H1 (cell line): Measurements from ENCODE around the gene TRIM46. TPM values are rescaled to one million over a fixed set of nuclear protein-coding genes. Genes with fewer than 3 reads are reported as not detected.

Experiments used
- CTCF ChIA-PET: fragments of 300-600 bp; sonication (Branson Sonifier 250); formaldehyde crosslinking; loops from one replicate; lab custom pipeline; 2021; ENCODE audit not compliant: partially characterized antibody; lab: Charles Lee
- POLR2A ChIA-PET: fragments of 300-600 bp; sonication (Branson Sonifier 250); formaldehyde crosslinking; loops from one replicate; lab custom pipeline; 2021; ENCODE audit warnings: inconsistent platforms; ENCODE audit not compliant: partially characterized antibody; lab: Charles Lee
- DNase-seq, 2 experiments: peaks; one replicate each; pipeline versions ENCODE4 v3.0.0 to v3.0.0-alpha.2; 2010 to 2022; ENCODE audit warnings: low spot score in 2 of 2, low read depth in 1 of 2, mixed read lengths in 1 of 2
- FAIRE-seq: peaks from 2 replicates; lab custom pipeline; 2011; peaks lifted over from hg19 to GRCh38; lab: Jason Lieb, UNC
- H2AFZ ChIP-seq: 2 replicates; pipeline ENCODE4 v1.8.1; 2012; ENCODE audit warnings: low read length, inconsistent platforms
- H2AK5ac ChIP-seq: 2 replicates; pipeline ENCODE4 v1.6.1; 2013; ENCODE audit warnings: low read depth, low read length
- H2BK120ac ChIP-seq: replicated peaks from 2 replicates; pipeline ENCODE3; 2013; ENCODE audit warnings: low read depth, low read length, inconsistent platforms
- H2BK12ac ChIP-seq: 2 replicates; pipeline ENCODE4 v1.6.1; 2013; ENCODE audit warnings: low read depth, low read length
- H2BK15ac ChIP-seq: 2 replicates; pipeline ENCODE4 v1.6.1; 2013; ENCODE audit warnings: low read length
- H2BK20ac ChIP-seq: 2 replicates; pipeline ENCODE4 v1.6.1; 2013; ENCODE audit warnings: low read length
- H2BK5ac ChIP-seq: 2 replicates; pipeline ENCODE4 v1.6.1; 2013; ENCODE audit warnings: low read depth, low read length
- H3K14ac ChIP-seq: 2 replicates; pipeline ENCODE4 v1.6.1; 2013; ENCODE audit warnings: inconsistent platforms; ENCODE audit not compliant: insufficient read length
- H3K18ac ChIP-seq: 2 replicates; pipeline ENCODE4 v1.6.1; 2013; ENCODE audit warnings: low read length; ENCODE audit errors: extremely low read depth
- H3K23ac ChIP-seq: 2 replicates; pipeline ENCODE4 v1.6.1; 2013; ENCODE audit warnings: inconsistent platforms; ENCODE audit not compliant: insufficient read length
- H3K23me2 ChIP-seq: 2 replicates; pipeline ENCODE4 v1.6.1; 2013; ENCODE audit warnings: low read depth, low read length
- H3K27ac ChIP-seq: 2 replicates; pipeline ENCODE4 v1.6.1; 2011; ENCODE audit warnings: low read depth, low read length, inconsistent platforms
- H3K27me3 ChIP-seq, 4 experiments: replicated peaks in 1 of 4; 1 replicate in 1 of 4; 2 replicates in 3 of 4; pipeline versions ENCODE4 v1.6.1 to v1.8.1; 2011 to 2013; ENCODE audit warnings: low read length in 3 of 4, mild to moderate bottlenecking in 3 of 4, inconsistent platforms in 2 of 4, mixed read lengths in 2 of 4, moderate library complexity in 1 of 4; ENCODE audit not compliant: control insufficient read depth in 3 of 4, insufficient read depth in 3 of 4; ENCODE audit errors: extremely low read depth in 1 of 4
- H3K36me3 ChIP-seq, 4 experiments: 2 replicates each; pipeline versions ENCODE4 v1.6.1 to v1.8.1; 2011 to 2013; ENCODE audit warnings: mild to moderate bottlenecking in 4 of 4, low read length in 3 of 4, moderate library complexity in 2 of 4, control low read depth in 1 of 4, inconsistent platforms in 1 of 4; ENCODE audit not compliant: insufficient read depth in 4 of 4, control insufficient read depth in 2 of 4
- H3K4ac ChIP-seq: replicated peaks from 2 replicates; pipeline ENCODE3; 2013; ENCODE audit warnings: low read length, low read depth, mixed read lengths, inconsistent platforms; ENCODE audit not compliant: insufficient read length
- H3K4me1 ChIP-seq, 4 experiments: replicated peaks in 1 of 4; 1 replicate in 1 of 4; 2 replicates in 3 of 4; pipeline versions ENCODE4 v1.6.1 to v1.8.1; 2011 to 2013; ENCODE audit warnings: low read length in 3 of 4, inconsistent platforms in 2 of 4, mixed read lengths in 1 of 4; ENCODE audit not compliant: insufficient read depth in 4 of 4, control insufficient read depth in 3 of 4
- H3K4me2 ChIP-seq, 2 experiments: 2 replicates each; pipeline versions ENCODE4 v1.6.1 to v1.8.1; 2011 to 2013; ENCODE audit warnings: low read depth in 2 of 2, low read length in 2 of 2, control low read depth in 1 of 2, inconsistent platforms in 1 of 2, mild to moderate bottlenecking in 1 of 2; ENCODE audit not compliant: insufficient read depth in 1 of 2
- H3K4me3 ChIP-seq, 4 experiments: fragments of 200-600, 300-600 bp in 1 of 4; sonication (generic), shearing (Covaris generic), sonication (Bioruptor Twin) in 1 of 4; 2 replicates each; pipeline versions ENCODE4 v1.5.1 to v1.8.1; 2011 to 2016; ENCODE audit warnings: low read length in 4 of 4, low read depth in 3 of 4, control low read depth in 2 of 4, inconsistent platforms in 2 of 4, mild to moderate bottlenecking in 2 of 4, mixed read lengths in 1 of 4, moderate library complexity in 1 of 4; ENCODE audit not compliant: insufficient read depth in 2 of 4; ENCODE audit errors: extremely low read depth in 1 of 4
- H3K56ac ChIP-seq: replicated peaks from 2 replicates; pipeline ENCODE3; 2013; ENCODE audit warnings: low read depth, mild to moderate bottlenecking, mixed read lengths, low read length, inconsistent platforms; ENCODE audit not compliant: insufficient read length
- H3K79me1 ChIP-seq: 2 replicates; pipeline ENCODE4 v1.6.1; 2013; ENCODE audit warnings: low read depth, low read length, control low read depth
- H3K79me2 ChIP-seq, 2 experiments: 2 replicates each; pipeline versions ENCODE4 v1.6.1 to v1.8.1; 2012 to 2013; ENCODE audit warnings: low read length in 2 of 2, mild to moderate bottlenecking in 2 of 2, inconsistent platforms in 1 of 2; ENCODE audit not compliant: insufficient read depth in 2 of 2, control insufficient read depth in 1 of 2
- H3K9ac ChIP-seq, 4 experiments: replicated peaks in 1 of 4; 1 replicate in 1 of 4; 2 replicates in 3 of 4; pipeline versions ENCODE4 v1.6.1 to v1.8.1; 2011 to 2013; ENCODE audit warnings: low read depth in 3 of 4, low read length in 3 of 4, control low read depth in 2 of 4, mild to moderate bottlenecking in 2 of 4, moderate library complexity in 2 of 4, inconsistent platforms in 1 of 4; ENCODE audit errors: extremely low read depth in 1 of 4
- H3K9me3 ChIP-seq, 2 experiments: 2 replicates each; pipeline versions ENCODE4 v1.6.1 to v1.8.1; 2012 to 2013; ENCODE audit warnings: mild to moderate bottlenecking in 2 of 2, moderate library complexity in 2 of 2, control low read depth in 1 of 2, inconsistent platforms in 1 of 2, low read depth in 1 of 2, low read length in 1 of 2, mixed read lengths in 1 of 2; ENCODE audit not compliant: insufficient read depth in 2 of 2
- H4K20me1 ChIP-seq, 2 experiments: replicated peaks in 1 of 2; 2 replicates each; pipeline versions ENCODE3 to v1.8.1; 2011 to 2013; ENCODE audit warnings: inconsistent platforms in 2 of 2, low read length in 2 of 2, mild to moderate bottlenecking in 1 of 2; ENCODE audit not compliant: insufficient read depth in 2 of 2, control insufficient read depth in 1 of 2
- H4K5ac ChIP-seq: 2 replicates; pipeline ENCODE4 v1.6.1; 2013; ENCODE audit warnings: low read length, low read depth, mixed read lengths, inconsistent platforms; ENCODE audit not compliant: insufficient read length
- H4K8ac ChIP-seq: 2 replicates; pipeline ENCODE4 v1.8.0; 2013; ENCODE audit warnings: mild to moderate bottlenecking, moderate library complexity, low read length, inconsistent platforms; ENCODE audit not compliant: insufficient read depth; ENCODE audit errors: extremely low read depth
- H4K91ac ChIP-seq: replicated peaks from 2 replicates; pipeline ENCODE3; 2013; ENCODE audit warnings: low read length, mixed read lengths, inconsistent platforms; ENCODE audit not compliant: insufficient read length
- CHD2 ChIP-seq: IDR thresholded peaks from 2 replicates; pipeline ENCODE4 v1.6.1; 2012; ENCODE audit warnings: low read length, improper control_type of control experiment
- CTCF ChIP-seq, 3 experiments: IDR thresholded peaks; 1 replicate in 2 of 3; 2 replicates in 1 of 3; pipeline versions ENCODE4 v1.5.1 to v1.6.1; 2011; ENCODE audit warnings: low read length in 3 of 3, mild to moderate bottlenecking in 3 of 3, inconsistent platforms in 2 of 3, low read depth in 1 of 3, moderate library complexity in 1 of 3; ENCODE audit not compliant: insufficient read depth in 1 of 3; ENCODE audit errors: control extremely low read depth in 1 of 3
- GABPA ChIP-seq: IDR thresholded peaks from 2 replicates; pipeline ENCODE4 v1.6.1; 2011; ENCODE audit warnings: mild to moderate bottlenecking, low read length, moderate library complexity, borderline replicate concordance; ENCODE audit not compliant: insufficient read depth
- HDAC2 ChIP-seq, 2 experiments: fragments of 300-600 bp in 1 of 2; sonication (generic) in 1 of 2; IDR thresholded peaks; 2 replicates each; pipeline ENCODE4 v1.6.1; 2011 to 2012; ENCODE audit warnings: low read depth in 2 of 2, low read length in 2 of 2, mild to moderate bottlenecking in 2 of 2, moderate library complexity in 2 of 2, borderline replicate concordance in 1 of 2, inconsistent platforms in 1 of 2
- KDM4A ChIP-seq: IDR thresholded peaks from one replicate; pipeline ENCODE4 v1.7.1; 2012; ENCODE audit warnings: low read depth, mild to moderate bottlenecking, moderate library complexity, low read length, inconsistent platforms; ENCODE audit not compliant: severe bottlenecking
- WGBS, 2 experiments: shearing (Covaris generic) in 1 of 2; methylation state at CpG; one replicate each; pipeline versions ENCODE4 v1.1.6 to v1.1.7; 2013 to 2015; ENCODE audit warnings: low lambda C conversion rate in 2 of 2, mixed read lengths in 2 of 2, inconsistent platforms in 1 of 2, low coverage in 1 of 2, missing lambda C conversion rate in 1 of 2; ENCODE audit not compliant: insufficient replicate concordance in 2 of 2, insufficient coverage in 1 of 2, insufficient read length in 1 of 2; ENCODE audit errors: extremely low coverage in 1 of 2, missing lambda C conversion rate in 1 of 2; 5-methylcytosine and 5-hydroxymethylcytosine counted together
- polyA plus RNA-seq, 7 experiments: library from polyadenylated mRNA; depleted of rRNA in 3 of 7; stranded (reverse) in 5 of 7; unstranded in 2 of 7; fragments of >200 nt in 5 of 7; fragments of 200-250 nt in 2 of 7; gene quantifications; 1 replicate in 5 of 7; 2 replicates in 1 of 7; 4 replicates in 1 of 7; pipeline versions ENCODE4 v1.2.1 to v1.2.3, GENCODE V29; 2011 to 2013; ENCODE audit warnings: missing spikeins in 2 of 7, mixed read lengths in 2 of 7
- total RNA-seq: library from RNA; stranded (reverse); fragmentation: NEBNext Ultra II Directional; extraction: Animal tissue kit (Norgen Biotek cat#: 25700); gene quantifications from 2 replicates; pipeline ENCODE4 v1.2.1, GENCODE V29; 2021

The TRIM46 gene
- total and polyA plus RNA-seq, 2 of the 8 experiments (the other 6 are each of a cell fraction or from before 2014, with no cell fraction given), result 15.5 to 21.6 TPM

GRCh38 chr1:155145491-155145890 lies 28.2 kb upstream of the TRIM46 start:
- H3K4me1 ChIP-seq, result no peaks in the 10 kb centered on the region
- no peak overlapping the region for H2AFZ ChIP-seq
- peaks cover 1% of the 10 kb centered on the region; the same call in 1 of the 2 replicates for H3K23me2 ChIP-seq
- no peak overlapping the region for H4K5ac ChIP-seq
- no peak overlapping the region for H4K8ac ChIP-seq
- no peak overlapping the region for H3K4ac ChIP-seq
- no peak overlapping the region for H2BK12ac ChIP-seq
- H2BK5ac ChIP-seq, result no peak overlapping the region
- no peak overlapping the region for H2BK20ac ChIP-seq
- H4K91ac ChIP-seq, result no peak overlapping the region
- no peak overlapping the region for H3K4me2 ChIP-seq
- no peak overlapping the region for H2BK15ac ChIP-seq
- no peaks in the 10 kb centered on the region for H3K36me3 ChIP-seq
- H3K18ac ChIP-seq, result no peak overlapping the region
- H3K79me2 ChIP-seq, result no peaks in the 10 kb centered on the region
- no peak overlapping the region for H3K56ac ChIP-seq
- no peak overlapping the region for H2AK5ac ChIP-seq
- H3K27ac ChIP-seq, result no peak overlapping the region
- H3K23ac ChIP-seq, result no peak overlapping the region
- no peak for FAIRE-seq
- ChIA-PET CTCF (interaction anchor here (0.9 to 7.8 kb wide), 10 partner anchors 8 to 91 kb away, joined by 3 to 53 read pairs (median 3); no protein-coding TSS in a partner anchor), POLR2A (interaction anchor here (0.6 to 1.6 kb wide), 2 partner anchors 17 to 21 kb away, joined by 4 read pairs; no protein-coding TSS in a partner anchor)
- H2BK120ac ChIP-seq, result no peak overlapping the region
- H3K9ac ChIP-seq, result no peak overlapping the region
- no peaks in the 10 kb centered on the region for H4K20me1 ChIP-seq
- H3K14ac ChIP-seq, result no peak overlapping the region
- DNase-seq, result no peak
- H3K79me1 ChIP-seq, result no peaks in the 10 kb centered on the region
- WGBS, 2 experiments, result 88% methylated on average over 3 of the region's 3 CpGs; no CpG with 5 or more reads in 1 of the 2 experiments
- peaks cover 0 to 3% (median 0%) of the 10 kb centered on the region in 4 experiments; a peak in 2 of 7 replicates for H3K27me3 ChIP-seq
- no peaks in the 10 kb centered on the region for H3K9me3 ChIP-seq
- H3K4me3 ChIP-seq, result no peak overlapping the region
- no peak for TF ChIP-seq GABPA
- TF ChIP-seq HDAC2 (IDR thresholded peaks at IDR 0.05; ENCODE audit: borderline replicate concordance in 1 of 2, low read depth in 2 of 2, low read length in 2 of 2), result no peak
- no peak for TF ChIP-seq CHD2
- peak in 2 of 3 experiments; percentile 24 to 30; a peak in 2 of 4 replicates for TF ChIP-seq CTCF (IDR thresholded peaks at IDR 0.05; ENCODE audit: control extremely low read depth in 1 of 3, insufficient read depth in 1 of 3, low read depth in 1 of 3, low read length in 3 of 3)
- no peak for TF ChIP-seq KDM4A
